ENCODE data around the gene FAM114A1. TPM values are rescaled to one million over a fixed set of nuclear protein-coding genes. Genes with fewer than 3 reads are reported as not detected.

Gene FAM114A1
- total RNA-seq, 6 donors from 2014 or later, result 27.2 to 92.5 (median 43.1) TPM

GRCh38 chr4:38946919-38947318, 79.3 kb downstream of the FAM114A1 start:
- Histone ChIP-seq H3K4me1 (peaks cover 0 to 11% (median 3%) of the 10 kb centered on the region in 4 donors), H3K4me3 (no peak overlapping the region), H3K27ac (no peak overlapping the region), H3K36me3 (peaks cover 0 to 35% (median 16%) of the 10 kb centered on the region in 4 donors), H3K27me3 (no peaks in the 10 kb centered on the region), H3K9me3 (no peaks in the 10 kb centered on the region)
- TF ChIP-seq EP300 (IDR thresholded peaks at IDR 0.05) (no peak), POLR2AphosphoS5 (IDR thresholded peaks at IDR 0.05) (no peak), CTCF (IDR thresholded peaks at IDR 0.05) (no peak), POLR2A (IDR thresholded peaks at IDR 0.05) (no peak)
- DNase-seq (no peak), ATAC-seq (ENCODE audit: low FRiP score in 2 of 2) (no peak)
- 87 to 88% methylated on average over 3 of the region's 3 CpGs for WGBS, 2 donors

GRCh38 chr4:38948551-38948950, 80.9 kb downstream of the FAM114A1 start:
- WGBS, 2 donors, result 62 to 64% methylated on average over 2 of the region's 2 CpGs
- ATAC-seq (ENCODE audit: low FRiP score in 2 of 2) (peak in 1 of 2 donors; percentile 88), DNase-seq (no peak)
- TF ChIP-seq CTCF (IDR thresholded peaks at IDR 0.05), result no peak
- TF ChIP-seq EP300 (IDR thresholded peaks at IDR 0.05), result no peak
- TF ChIP-seq POLR2A (IDR thresholded peaks at IDR 0.05), result no peak
- no peak for TF ChIP-seq POLR2AphosphoS5 (IDR thresholded peaks at IDR 0.05)
- peaks cover 0 to 11% (median 3%) of the 10 kb centered on the region in 4 donors for H3K4me1 ChIP-seq
- H3K27ac ChIP-seq, result no peak overlapping the region
- no peaks in the 10 kb centered on the region for H3K9me3 ChIP-seq
- H3K4me3 ChIP-seq, result no peak overlapping the region
- H3K36me3 ChIP-seq, result peaks cover 0 to 19% (median 12%) of the 10 kb centered on the region in 4 donors
- H3K27me3 ChIP-seq, result no peaks in the 10 kb centered on the region

GRCh38 chr4:38949411-38950051, 81.9 kb downstream of the FAM114A1 start:
- peaks cover 0 to 10% (median 8%) of the 10 kb centered on the region in 4 donors for H3K36me3 ChIP-seq
- no peaks in the 10 kb centered on the region for H3K27me3 ChIP-seq
- 36 to 37% methylated on average over 5 of the region's 5 CpGs for WGBS, 2 donors
- peaks cover 0 to 11% (median 3%) of the 10 kb centered on the region in 4 donors for H3K4me1 ChIP-seq
- TF ChIP-seq POLR2A (IDR thresholded peaks at IDR 0.05), result no peak
- H3K4me3 ChIP-seq, result no peak overlapping the region
- H3K9me3 ChIP-seq, result no peaks in the 10 kb centered on the region
- no peak overlapping the region for H3K27ac ChIP-seq
- DNase-seq, result no peak
- no peak for ATAC-seq (ENCODE audit: low FRiP score in 2 of 2)

GRCh38 chr4:38950159-38950558, 82.6 kb downstream of the FAM114A1 start:
- no peak for TF ChIP-seq POLR2AphosphoS5 (IDR thresholded peaks at IDR 0.05)
- TF ChIP-seq POLR2A (IDR thresholded peaks at IDR 0.05), result no peak
- TF ChIP-seq EP300 (IDR thresholded peaks at IDR 0.05), result no peak
- TF ChIP-seq CTCF (IDR thresholded peaks at IDR 0.05), result no peak
- 81 to 83% methylated on average over 2 of the region's 2 CpGs for WGBS, 2 donors
- H3K9me3 ChIP-seq, result no peaks in the 10 kb centered on the region
- peaks cover 0 to 11% (median 3%) of the 10 kb centered on the region in 4 donors for H3K4me1 ChIP-seq
- H3K4me3 ChIP-seq, result no peak overlapping the region
- no peak overlapping the region for H3K27ac ChIP-seq
- DNase-seq (no peak), ATAC-seq (ENCODE audit: low FRiP score in 2 of 2) (no peak)
- peaks cover 0 to 3% (median 3%) of the 10 kb centered on the region in 4 donors for H3K36me3 ChIP-seq
- H3K27me3 ChIP-seq, result no peaks in the 10 kb centered on the region

GRCh38 chr4:38950734-38951133, 83.1 kb downstream of the FAM114A1 start:
- H3K9me3 ChIP-seq, result no peaks in the 10 kb centered on the region
- no peak overlapping the region for H3K4me3 ChIP-seq
- 52 to 58% methylated on average over 6 of the region's 6 CpGs for WGBS, 2 donors
- TF ChIP-seq POLR2AphosphoS5 (IDR thresholded peaks at IDR 0.05) (no peak), EP300 (IDR thresholded peaks at IDR 0.05) (no peak), POLR2A (IDR thresholded peaks at IDR 0.05) (no peak), CTCF (IDR thresholded peaks at IDR 0.05) (no peak)
- H3K4me1 ChIP-seq, result peaks cover 0 to 11% (median 3%) of the 10 kb centered on the region in 4 donors
- H3K36me3 ChIP-seq, result no peaks in the 10 kb centered on the region
- H3K27me3 ChIP-seq, result no peaks in the 10 kb centered on the region
- H3K27ac ChIP-seq, result no peak overlapping the region
- no peak for ATAC-seq (ENCODE audit: low FRiP score in 2 of 2)
- no peak for DNase-seq
